Kidney tubule cell (primary cell): Measurements from ENCODE around the gene PCBP3.
"Not testable (repeated sequence)": the region's sequence is repeated elsewhere in the genome, so short reads cannot be mapped to it uniquely, and the experiment has no call there.

Experiments
- DNase-seq: peaks from one replicate; pipeline ENCODE4 v3.0.0-alpha.2; 2018; ENCODE audit warnings: low spot score

Gene PCBP3

DNA sequence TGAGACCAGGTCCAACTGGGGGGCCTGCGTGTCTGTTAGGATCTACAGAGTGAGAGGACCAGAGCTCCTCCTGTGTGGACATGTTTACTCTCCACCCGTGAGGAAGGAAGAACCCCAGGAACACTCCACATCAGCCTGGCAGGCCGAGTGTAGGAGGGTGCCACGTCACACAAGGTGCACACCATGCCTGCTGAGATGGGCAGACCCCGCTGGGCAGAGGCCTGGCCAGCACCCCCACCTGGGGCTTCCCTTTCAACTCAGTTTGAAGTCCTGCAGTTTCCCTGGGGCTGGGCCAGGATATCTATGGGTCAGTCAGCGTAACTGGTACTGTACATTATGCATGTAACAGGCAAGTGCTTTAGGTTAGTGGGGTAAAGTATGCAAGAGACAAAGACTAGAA lies 30.1 kb upstream of the PCBP3 start:
- DNase-seq = no peak

DNA sequence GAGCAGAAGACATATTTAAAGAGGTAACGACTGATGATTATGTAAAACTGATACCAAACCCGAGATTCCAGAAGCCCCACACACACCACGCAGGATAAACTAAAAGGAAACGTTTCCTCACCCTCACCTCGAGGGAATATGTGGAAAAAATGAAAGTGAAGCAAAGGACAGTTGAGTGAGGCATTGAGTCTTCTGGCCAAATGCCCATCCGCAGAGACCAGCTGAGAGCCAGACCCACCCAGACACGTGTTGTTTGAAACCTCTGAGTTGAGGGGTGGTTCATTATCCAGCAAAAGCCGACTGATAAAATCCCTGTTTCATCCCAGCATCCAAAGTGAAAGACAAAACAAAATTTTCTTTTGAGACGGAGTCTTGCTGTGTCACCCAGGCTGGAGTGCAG lies 29.6 kb upstream of the PCBP3 start:
- DNase-seq = no peak

DNA sequence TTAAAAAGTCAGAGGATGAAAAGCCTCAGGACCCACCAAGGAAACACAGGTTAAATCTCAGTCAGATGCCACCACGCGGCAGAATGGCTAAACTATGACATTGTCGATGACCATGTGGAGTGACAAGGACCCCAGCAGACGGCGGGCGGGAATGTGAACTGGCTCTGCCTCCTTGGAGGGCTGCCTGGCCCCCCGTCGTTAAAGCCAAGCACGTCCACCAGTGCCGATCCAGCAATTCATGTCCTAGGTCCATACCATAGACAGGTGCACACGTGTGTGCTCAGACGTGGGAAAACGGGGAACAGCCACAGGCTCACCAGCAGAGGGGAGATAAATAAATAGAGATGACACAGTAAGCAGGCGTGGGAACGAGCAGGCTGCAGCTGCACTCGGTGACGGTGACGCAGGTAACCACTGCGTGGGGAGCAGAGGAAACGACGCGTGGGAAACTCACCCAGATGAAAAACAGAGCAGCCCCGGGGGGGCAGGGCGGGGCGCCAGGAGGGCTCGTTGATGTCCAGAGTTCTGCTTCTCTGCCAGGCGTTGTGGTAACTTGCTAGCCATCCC lies 28.3 kb upstream of the PCBP3 start:
- DNase-seq = no peak

DNA sequence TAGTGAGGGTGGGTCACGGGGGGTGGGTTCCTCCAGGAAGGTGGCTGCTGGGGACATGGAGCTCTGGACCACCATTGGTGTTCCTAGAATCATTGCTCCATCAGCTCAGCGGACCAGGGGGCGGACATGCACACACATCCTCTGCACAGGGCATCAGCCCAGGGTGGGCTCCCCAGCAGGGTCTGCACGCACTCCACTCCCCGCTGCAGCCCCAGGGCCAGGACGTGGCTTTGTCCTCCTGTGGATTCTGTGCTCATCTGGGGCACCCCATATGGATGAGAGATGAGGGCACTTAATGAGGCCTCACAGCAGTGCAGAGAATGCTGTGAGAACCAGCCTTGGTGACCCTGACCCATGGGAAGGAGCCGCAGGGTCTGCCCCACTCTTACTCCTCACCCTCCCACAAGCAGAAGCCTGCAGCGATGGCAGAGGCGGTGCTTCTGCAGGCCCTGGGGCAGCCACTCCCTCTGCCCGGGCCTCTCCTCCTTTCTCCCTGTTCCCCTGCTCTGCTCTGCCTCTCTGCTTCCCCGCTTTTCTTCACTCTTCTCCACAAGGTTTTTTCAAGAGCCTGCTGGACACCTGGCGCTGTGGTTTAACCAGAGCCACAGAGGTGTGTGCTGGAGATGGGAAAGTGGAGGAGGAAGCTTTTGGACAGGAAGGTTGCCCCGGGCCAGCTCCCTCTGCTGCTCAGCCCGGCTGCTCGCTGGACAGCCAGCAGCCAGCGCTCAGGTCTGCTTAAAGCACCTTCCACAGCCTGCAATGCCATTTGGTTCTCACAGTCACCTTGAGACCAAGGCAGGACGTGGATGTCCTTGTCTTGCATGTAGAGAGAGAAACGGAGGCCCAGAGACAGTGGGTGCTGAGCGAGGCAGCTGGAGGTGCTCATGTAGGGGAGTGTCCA lies 26.3 kb upstream of the PCBP3 start:
- no peak for DNase-seq

DNA sequence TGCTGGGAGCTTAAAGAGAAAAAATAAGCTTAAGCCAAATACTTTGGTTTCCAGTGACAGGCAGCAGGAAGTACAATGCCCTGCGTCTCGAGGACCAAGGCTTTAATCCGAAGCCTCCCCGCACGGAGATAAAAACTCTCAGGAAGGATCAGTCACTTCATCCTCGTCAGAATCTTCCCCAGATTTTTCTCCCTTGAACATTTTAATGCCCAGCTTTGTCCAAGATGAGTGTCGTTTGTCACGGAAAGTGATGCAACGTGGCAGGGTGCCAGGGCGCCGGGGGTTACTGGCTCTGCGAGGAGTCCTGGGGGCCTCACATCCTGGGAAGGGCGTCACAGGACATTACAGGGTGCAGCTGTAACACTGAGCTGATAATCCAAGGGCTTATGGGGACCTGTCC lies 25.2 kb upstream of the PCBP3 start:
- no peak for DNase-seq

DNA sequence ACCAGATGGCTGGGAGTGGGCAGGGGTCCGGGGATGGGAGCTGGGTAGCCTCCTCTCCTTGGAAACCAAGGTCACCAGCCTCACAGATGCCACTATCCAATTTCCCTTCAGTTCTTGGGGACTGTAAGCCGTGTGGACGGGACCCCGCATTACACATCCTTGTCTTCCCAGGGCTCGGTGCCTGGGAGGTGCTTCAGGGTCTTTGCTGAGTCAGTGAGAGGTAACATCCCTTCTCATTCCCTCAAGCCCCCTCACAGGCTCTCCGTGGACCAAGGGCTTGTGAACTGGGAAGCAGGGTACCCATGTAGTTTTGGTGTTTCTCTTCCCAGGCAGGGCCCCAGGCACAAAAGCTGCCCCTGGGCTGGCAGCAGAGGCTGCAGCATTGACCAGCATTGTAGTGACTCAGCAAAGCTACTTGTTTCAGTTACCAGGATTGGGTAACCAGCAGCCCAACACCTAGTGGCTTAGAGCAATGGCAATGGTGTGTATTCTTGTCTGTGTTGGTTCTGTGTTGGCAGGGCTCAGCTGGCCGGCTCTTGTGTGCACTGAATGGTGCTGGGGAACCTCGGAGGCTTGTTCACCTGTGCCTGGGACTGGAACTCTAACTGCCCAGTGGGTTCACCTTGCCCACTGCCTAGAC lies 24.6 kb upstream of the PCBP3 start:
- no peak for DNase-seq

DNA sequence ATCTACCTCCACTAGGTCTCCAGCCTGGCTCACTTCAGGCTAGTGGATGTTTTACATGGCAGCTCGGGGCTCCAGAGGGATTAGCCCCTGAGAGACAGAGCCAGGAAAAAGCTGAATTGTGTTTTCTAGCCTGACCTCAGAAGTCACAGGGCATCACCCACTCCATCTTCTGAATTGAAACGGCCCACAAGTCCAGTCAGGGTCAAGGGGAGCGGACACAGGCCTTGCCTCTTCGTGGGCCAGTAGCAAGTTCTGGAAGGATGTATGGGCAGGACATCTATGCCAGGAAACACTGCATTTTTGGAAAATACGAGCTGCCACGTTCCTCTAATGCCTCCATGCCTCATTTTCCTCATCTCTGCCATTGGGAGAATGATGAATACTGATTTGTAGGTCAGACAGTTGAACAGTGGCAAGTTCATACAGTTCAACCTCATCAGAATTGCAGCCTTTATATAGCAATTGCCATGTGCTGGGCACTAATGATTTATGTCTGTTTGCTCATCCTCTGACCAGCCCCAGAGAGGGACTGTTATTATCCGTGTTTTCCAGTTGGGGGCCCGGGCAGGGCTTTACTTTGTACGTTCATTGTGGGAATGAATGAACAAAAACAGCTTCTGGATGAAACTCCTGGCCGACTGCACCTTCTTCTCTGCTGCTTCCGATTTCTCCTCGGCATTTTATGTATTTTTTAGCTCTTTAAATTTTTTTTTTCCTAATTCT lies 23.2 kb upstream of the PCBP3 start:
- no peak for DNase-seq

DNA sequence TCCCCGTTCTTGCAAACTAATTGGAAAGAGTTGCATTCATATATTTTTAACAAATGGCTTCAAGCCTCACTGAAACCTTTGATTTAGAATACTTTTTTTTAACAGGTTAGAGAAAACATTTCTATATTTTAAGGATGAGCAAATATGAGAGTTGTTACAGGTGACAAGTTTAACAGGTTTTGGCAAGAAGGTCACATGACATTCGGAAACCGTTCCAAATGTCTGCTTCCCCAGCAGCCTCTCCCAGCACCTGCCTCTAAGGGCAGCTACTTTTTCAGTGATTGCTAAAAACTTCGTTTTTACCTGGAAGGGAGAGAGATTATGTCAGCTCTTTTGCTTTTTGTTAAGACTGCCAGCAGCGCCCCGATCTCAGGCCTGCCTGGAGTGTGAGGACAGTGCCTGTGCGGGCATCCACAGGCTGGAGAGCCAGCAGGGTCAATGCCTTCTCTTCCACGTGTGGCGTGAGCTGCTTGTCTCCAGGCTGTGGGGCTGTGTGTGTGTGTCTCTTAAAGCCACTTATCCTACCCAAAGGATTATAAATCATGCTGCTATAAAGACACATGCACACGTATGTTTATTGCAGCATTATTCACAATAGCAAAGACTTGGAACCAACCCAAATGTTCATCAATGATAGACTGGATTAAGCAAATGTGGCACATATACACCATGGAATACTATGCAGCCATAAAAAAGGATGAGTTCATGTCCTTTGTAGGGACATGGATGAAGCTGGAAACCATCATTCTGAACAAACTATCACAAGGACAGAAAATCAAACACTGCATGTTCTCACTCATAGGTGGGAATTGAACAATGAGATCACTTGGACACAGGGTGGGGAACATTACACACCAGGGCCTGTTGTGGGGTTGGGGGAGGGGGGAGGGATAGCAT lies 21.8 kb upstream of the PCBP3 start:
- DNase-seq = not testable (repeated sequence)

DNA sequence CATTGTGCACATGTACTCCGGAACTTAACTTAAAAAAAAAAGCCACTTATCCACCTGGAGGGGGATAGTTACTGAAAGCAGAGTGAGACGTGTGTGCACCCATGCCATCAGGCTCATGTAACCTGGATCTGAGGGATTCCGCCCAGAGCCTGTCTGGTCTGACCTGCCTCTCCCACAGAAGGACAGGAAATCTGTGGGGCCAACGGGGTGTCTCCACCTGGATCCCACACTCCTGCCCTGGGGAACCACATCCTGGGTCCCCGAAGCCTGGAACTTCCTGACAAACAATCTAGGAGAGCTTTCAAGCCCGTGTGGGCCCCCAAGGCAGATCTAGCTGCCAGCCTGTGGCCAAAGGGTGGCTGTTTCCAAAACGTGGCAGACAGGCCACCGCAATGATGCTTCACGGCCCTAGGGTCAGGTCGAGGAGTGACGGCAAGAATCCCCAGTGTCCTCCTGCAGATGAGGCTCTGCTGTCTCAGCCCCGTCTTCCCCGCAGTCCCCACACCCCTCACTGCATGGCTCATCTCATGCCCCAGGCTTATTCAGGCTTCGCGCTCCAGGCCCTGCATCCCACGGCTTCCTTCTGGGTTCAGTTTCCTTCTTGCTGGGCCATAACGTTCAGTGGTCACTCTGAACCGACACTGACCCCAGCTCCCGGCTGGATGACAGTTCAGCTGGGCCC lies 21.0 kb upstream of the PCBP3 start:
- no peak for DNase-seq

DNA sequence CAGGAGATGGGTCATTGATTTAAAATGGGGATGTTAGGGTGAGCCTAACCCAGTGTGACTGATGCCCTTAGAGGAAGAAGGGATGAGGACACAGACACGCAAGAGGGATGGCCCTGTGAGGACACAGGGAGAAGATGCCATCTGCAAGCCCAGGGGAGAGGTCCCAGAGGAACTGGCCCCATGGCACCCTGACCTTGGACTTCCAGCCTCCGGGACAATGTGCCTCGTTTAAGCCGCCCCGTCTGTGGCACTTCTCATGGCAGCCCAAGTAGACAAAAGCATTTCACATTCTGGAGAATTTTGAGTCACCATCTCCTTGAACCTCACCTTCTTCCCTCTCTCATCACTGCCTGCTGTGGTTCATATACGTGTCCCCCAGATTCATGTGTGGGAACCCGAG lies 20.1 kb upstream of the PCBP3 start:
- no peak for DNase-seq

DNA sequence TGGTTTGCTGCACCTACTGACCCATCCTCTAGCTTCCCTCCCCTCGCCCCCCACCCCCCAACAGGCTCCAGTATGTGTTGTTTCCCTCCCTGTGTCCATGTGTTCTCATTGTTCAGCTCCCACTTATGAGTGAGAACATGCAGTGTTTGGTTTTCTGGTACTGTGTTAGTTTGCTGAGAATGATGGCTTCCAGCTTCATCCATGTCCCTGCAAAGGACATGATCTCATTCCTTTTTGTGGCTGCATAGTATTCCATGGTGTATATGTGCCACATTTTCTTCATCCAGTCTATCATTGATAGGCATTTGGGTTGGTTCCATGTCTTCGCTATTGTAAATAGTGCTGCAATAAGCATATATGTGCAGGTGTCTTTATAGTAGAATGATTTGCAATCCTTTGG lies 17.4 kb upstream of the PCBP3 start:
- not testable (repeated sequence) for DNase-seq

DNA sequence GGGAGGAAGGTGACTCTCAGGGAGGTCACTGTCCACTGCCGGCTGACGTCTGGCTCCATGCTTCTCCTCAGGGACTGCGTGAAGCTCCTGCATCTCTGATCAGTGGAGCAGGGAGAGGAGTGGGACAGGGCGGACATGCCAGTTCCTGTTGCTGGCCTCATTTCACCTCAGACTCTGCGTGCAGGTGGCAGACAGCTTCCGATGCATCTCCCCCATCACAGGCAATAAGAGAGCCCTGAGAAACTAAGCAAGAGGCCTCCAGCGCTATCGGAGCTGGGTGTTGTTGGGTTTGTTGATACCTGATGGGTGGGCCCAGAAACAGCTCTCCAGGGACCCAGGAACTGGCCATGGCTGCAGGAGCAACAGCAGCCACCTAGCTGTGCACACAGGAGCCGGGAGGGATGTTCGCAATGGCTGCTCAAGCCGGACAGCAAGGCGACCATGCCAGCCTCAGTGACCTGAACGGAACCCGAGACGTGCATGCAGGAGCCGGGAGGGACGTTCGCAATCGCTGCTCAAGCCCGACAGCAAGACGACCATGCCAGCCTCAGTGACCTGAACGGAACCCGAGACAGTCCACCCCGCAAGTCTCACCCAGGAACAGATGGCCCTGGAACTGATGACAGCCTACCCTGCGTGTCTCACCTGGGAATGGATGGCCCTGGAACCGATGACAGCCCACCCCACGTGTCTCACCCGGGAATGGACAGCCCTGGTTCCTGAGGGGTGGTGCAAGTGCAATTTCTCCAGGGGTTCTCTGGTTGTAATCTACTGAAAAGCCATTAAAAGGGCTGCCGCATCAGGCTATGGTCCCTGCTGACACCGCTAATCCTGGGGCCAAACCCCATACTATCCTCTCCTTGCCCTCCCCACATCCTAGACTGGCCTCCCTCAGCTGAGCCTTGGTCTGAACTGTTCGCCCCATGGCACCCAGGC lies 14.2 kb upstream of the PCBP3 start:
- DNase-seq = no peak

DNA sequence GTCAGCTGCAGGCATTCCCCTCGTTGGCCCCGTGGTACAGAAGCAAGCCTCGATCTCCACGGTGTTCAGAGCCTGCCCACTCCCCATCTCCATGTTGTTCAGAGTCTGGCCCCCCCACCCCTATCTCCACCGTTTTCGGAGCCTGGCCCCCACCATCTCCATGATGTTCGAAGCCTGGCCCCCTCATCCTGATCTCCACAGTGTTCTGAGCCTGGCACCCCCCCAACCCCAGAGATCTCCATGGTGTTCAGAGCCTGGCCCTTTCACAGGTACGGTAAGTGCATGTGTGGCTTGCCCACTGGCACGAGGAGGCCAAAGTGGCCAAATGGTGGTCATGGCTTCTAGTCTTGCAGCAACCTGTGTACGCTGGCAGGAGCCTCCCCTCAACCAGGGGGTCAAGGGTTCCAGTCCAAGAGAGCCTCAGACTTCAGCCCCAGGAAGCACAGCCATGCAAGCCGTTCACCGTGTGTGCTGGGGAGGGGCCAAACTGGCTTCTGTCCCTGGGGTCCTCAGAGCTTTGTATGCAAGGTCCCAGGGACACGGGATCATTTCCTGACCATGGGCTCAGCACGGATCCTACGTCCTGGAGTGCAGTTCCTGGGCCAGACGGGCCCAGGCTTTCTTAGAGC lies 13.3 kb upstream of the PCBP3 start:
- DNase-seq = no peak

DNA sequence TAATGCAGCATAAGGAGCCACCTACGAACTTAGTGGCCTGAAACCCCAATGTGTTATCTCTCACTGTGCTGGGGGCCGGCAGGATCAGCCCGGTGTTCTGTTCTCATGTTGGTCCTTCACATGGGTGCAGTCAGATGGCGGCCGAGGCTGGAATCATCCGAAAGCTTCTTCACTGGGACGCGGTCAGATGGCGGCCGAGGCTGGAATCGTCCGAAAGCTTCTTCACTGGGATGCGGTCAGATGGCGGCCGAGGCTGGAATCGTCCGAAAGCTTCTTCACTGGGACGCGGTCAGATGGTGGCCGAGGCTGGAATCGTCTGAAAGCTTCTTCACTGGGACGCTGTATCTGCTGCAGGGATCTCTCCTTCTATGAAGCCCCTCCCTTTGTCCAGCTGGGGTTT lies 12.6 kb upstream of the PCBP3 start:
- no peak for DNase-seq

DNA sequence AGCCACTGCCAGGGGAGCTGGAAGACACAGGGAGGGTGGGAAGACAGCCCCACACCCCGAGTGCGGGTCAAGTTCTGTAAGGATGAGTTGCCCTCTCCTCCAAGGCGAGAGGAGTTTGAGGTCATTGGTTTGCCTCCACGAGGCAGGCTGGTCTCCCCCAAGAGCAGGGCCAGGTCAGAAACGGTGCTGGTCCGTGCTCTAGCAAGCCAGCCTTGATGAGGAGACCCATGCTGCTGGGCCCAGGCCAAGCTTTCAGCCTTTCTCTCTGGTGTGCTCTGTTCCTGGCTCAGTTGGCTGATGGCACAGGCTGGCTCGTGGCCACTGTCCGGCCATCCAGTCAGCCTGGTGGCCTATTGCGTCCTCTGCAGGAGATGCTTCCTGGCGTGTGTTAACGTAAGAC lies 12.0 kb upstream of the PCBP3 start:
- DNase-seq = no peak

DNA sequence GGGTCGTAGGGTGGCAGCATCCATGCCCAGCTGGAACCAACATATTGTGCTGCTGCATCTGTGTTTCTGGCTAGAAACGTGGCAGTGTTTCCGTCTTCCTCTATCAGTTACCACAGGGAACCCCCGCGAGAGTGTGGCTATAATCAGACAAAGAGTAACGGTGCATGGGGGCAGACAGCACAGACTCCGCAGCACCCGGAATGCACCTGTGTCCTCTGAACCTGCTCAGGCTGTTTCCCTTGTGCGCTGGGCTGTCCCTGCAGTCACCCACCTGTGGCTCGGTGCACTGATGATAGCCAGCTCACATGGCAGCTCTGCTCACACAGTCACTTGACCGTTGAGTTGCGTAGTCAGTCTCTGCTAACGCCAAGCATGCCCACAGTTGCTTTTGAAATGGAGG lies 11.4 kb upstream of the PCBP3 start:
- no peak for DNase-seq

DNA sequence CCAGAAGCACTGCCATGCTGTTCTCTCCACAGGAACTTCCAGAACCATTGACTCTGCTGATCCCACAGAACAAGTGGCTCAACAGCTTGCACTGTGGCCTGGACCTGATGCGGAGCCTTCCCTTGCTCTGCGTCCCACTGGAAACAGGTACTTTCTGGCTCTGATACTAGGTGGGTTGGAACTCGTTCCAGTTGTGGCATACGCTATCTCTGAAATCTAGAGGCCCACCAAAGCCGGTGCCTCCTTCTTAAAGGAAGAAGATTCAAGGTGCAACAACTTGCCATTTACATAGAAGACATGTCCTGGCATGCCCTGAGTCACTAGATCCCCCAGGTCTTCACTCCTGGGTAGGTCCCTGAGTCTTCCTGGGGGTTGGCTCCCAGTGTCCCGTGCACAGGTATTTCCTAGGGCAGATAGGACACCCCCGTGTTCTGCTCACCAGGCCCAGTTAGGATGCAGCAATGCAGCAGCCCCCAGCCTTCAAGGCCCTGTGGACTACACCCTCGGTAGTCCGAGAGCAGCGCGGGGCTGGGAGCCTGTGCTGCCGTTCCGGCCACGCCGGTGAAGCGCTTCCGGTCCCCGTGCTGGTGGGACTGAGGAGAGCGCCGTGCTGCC lies 10.8 kb upstream of the PCBP3 start:
- DNase-seq = no peak

DNA sequence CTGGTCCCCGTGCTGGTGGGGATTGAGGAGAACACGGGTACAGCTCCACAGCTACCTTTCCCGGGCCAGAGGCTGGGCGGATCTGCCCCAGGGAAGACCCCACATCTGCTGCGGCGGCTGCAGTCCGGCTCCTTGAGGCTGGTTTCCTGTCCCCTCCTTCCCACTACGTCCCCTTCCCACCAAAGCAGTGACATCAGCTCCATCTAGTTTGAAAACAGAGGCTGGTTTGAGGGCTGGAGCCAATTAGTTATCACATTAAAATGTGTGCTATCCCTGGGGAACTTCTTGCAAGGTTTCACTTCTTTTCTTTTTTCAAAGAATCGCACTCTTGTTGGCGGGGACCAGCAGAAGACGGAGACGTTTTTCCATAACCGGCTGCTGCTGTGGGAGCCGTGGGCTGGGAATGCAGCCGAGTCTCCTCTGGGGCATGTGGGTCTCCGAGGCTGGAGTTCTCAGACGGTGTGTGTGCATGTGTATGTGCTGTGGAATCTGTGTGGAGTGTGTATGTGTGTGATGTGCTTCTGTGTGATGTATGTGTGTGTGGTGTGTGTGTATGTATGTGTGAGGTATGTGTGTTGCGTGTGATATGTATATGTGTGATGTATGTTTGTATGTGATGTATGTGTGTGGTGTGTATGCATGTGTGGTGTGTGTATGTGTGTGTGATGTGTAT lies 8.9 kb upstream of the PCBP3 start:
- no peak for DNase-seq
